Measurements from ENCODE around the gene MVB12B.

DNA sequence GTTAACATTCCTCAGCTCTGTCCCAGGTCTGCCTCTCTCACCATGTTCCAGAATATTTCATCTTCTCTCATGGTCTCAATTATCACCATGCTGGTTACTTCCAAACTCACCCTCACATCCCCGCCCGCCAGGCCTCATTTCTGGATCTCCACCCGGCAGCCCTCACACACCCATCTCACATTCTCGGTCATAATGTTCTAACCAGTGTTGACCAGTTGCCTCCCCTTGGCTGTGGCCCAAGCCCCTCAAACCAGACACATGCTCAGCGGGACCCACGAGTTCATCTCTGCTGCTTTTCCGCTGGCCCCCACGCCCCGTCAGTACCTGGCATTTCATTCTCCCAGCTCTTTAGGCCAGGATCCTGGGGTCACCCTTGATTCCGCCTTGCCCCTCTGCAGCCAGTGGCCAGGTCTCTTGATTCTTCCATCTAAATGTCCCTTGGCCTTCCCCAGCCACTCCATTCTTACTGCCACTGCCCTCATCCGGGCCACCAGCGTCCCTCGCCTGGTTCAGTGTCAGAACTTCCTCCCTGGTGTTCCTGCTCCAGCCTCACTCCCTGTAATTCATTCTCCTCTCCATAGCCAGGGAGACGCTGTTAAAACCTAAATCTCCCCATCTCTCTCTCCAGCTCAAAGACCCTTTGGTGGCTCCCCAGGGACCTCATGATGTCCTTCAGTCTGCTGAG lies 141.7 kb downstream of the MVB12B start:
- TF ChIP-seq CTCF (conservative IDR thresholded peaks at IDR 0.05; ENCODE audit: low read length) (no peak), EZH2phosphoT487 (IDR thresholded peaks at IDR 0.05; ENCODE audit: borderline replicate concordance) (no peak)

All from Loucy (cell line).